ENCODE data around the gene GJB5.

GRCh38 chr1:34708106-34708505, 46.7 kb upstream of the GJB5 start:
- TF ChIP-seq, protein P1, sequence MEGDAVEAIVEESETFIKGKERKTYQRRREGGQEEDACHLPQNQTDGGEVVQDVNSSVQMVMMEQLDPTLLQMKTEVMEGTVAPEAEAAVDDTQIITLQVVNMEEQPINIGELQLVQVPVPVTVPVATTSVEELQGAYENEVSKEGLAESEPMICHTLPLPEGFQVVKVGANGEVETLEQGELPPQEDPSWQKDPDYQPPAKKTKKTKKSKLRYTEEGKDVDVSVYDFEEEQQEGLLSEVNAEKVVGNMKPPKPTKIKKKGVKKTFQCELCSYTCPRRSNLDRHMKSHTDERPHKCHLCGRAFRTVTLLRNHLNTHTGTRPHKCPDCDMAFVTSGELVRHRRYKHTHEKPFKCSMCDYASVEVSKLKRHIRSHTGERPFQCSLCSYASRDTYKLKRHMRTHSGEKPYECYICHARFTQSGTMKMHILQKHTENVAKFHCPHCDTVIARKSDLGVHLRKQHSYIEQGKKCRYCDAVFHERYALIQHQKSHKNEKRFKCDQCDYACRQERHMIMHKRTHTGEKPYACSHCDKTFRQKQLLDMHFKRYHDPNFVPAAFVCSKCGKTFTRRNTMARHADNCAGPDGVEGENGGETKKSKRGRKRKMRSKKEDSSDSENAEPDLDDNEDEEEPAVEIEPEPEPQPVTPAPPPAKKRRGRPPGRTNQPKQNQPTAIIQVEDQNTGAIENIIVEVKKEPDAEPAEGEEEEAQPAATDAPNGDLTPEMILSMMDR (conservative IDR thresholded peaks at IDR 0.05): no peak
- no peak for TF ChIP-seq EZH2 (IDR thresholded peaks at IDR 0.05; ENCODE audit: low read depth)
